K562 (cell line): Measurements from ENCODE around the gene WDR44. TPM values are rescaled to one million over a fixed set of nuclear protein-coding genes. Genes with fewer than 3 reads are reported as not detected.

Experiments
- ATAC-seq: fragments of 200-7000 bp; cut with Tn5 transposase; 3 replicates; pipeline ENCODE4 v1.9.1; 2020; ENCODE audit warnings: moderate library complexity
- BruUV-seq: library from RNA; stranded (reverse); fragments of 400-500 nt; replicated peaks from 2 replicates; lab custom pipeline; 2021; lab: Mats Ljungman, UMichigan
- CTCF ChIA-PET: fragments of 300-600 bp; formaldehyde crosslinking; extraction: SDS; loops from one replicate; lab custom pipeline; 2021; ENCODE audit warnings: low intra/inter-chr PET ratio; lab: Yijun Ruan, JAX
- POLR2A ChIA-PET: fragments of 300-600, 350-650 bp; sonication (Branson Sonifier 250); formaldehyde crosslinking; extraction: SDS; loops from one replicate; lab custom pipeline; 2021; ENCODE audit warnings: antibody characterized with exemption, inconsistent platforms; lab: Yijun Ruan, JAX
- DNase-seq, 4 experiments: peaks; one replicate each; pipeline versions ENCODE4 v3.0.0 to v3.0.0-alpha.2; 2011 to 2018; ENCODE audit warnings: low spot score in 3 of 4, mixed read lengths in 3 of 4; ENCODE audit errors: extremely low read depth in 1 of 4
- FAIRE-seq: peaks from 2 replicates; lab custom pipeline; 2011; peaks lifted over from hg19 to GRCh38; lab: Jason Lieb, UNC
- H2AFZ ChIP-seq: 2 replicates; pipeline ENCODE4 v1.6.0; 2011; ENCODE audit warnings: low read depth, low read length, control low read depth, inconsistent platforms
- H3K27ac ChIP-seq: fragments of 200-600 bp; 3 replicates; pipeline ENCODE4 v1.8.0; 2011; ENCODE audit warnings: low read depth, mild to moderate bottlenecking, control low read depth, inconsistent platforms, low read length, moderate library complexity, mixed read lengths; ENCODE audit errors: extremely low read depth
- H3K27me3 ChIP-seq, 2 experiments: fragments of 300-600 bp in 1 of 2; 2 replicates in 1 of 2; 3 replicates in 1 of 2; pipeline versions ENCODE4 v1.6.0 to v1.8.0; 2011; ENCODE audit warnings: inconsistent platforms in 2 of 2, low read length in 2 of 2, mild to moderate bottlenecking in 1 of 2, mixed read lengths in 1 of 2, moderate library complexity in 1 of 2; ENCODE audit not compliant: control insufficient read depth in 2 of 2, insufficient read depth in 2 of 2
- H3K36me3 ChIP-seq: fragments of 300-600 bp; 3 replicates; pipeline ENCODE4 v1.8.0; 2011; ENCODE audit warnings: mild to moderate bottlenecking, low read length, inconsistent platforms; ENCODE audit not compliant: control insufficient read depth, insufficient read depth
- H3K4me1 ChIP-seq, 2 experiments: fragments of 200-600 bp in 1 of 2; replicated peaks in 1 of 2; 2 replicates in 1 of 2; 3 replicates in 1 of 2; pipeline versions ENCODE4 v1.5.1 to v1.8.0; 2011; ENCODE audit warnings: inconsistent platforms in 2 of 2, low read length in 2 of 2, mild to moderate bottlenecking in 1 of 2, mixed read lengths in 1 of 2, moderate library complexity in 1 of 2; ENCODE audit not compliant: control insufficient read depth in 2 of 2, insufficient read depth in 2 of 2
- H3K4me2 ChIP-seq: 2 replicates; pipeline ENCODE4 v1.6.1; 2011; ENCODE audit warnings: low read length, control low read depth, inconsistent platforms, mixed read lengths; ENCODE audit not compliant: insufficient read depth
- H3K4me3 ChIP-seq: fragments of 200-600 bp; sonication (generic), shearing (Covaris generic); 2 replicates; pipeline ENCODE4 v1.5.1; 2016; ENCODE audit warnings: control low read depth, inconsistent platforms
- H3K79me2 ChIP-seq: fragments of 200-600 bp; 3 replicates; pipeline ENCODE4 v1.8.0; 2011; ENCODE audit warnings: low read length, inconsistent platforms; ENCODE audit not compliant: control insufficient read depth, insufficient read depth
- H3K9ac ChIP-seq, 2 experiments: 2 replicates each; pipeline versions ENCODE4 v1.6.0 to v1.6.1; 2011; ENCODE audit warnings: low read depth in 2 of 2, low read length in 2 of 2, control low read depth in 1 of 2, inconsistent platforms in 1 of 2, mild to moderate bottlenecking in 1 of 2, mixed read lengths in 1 of 2; ENCODE audit not compliant: insufficient read depth in 1 of 2
- H3K9me1 ChIP-seq: one replicate; pipeline ENCODE4 v1.6.0; 2011; ENCODE audit warnings: inconsistent platforms, mild to moderate bottlenecking, low read length, moderate library complexity; ENCODE audit not compliant: control insufficient read depth, insufficient read depth
- H3K9me3 ChIP-seq: replicated peaks from 2 replicates; pipeline ENCODE4 v1.5.1; 2011; ENCODE audit warnings: low read depth, low read length, inconsistent platforms; ENCODE audit not compliant: control insufficient read depth, insufficient read depth
- H4K20me1 ChIP-seq: replicated peaks from 2 replicates; pipeline ENCODE4 v1.6.1; 2011; ENCODE audit warnings: low read length, inconsistent platforms, mixed read lengths; ENCODE audit not compliant: control insufficient read depth, insufficient read depth
- BRD4 ChIP-seq: fragments of 200-600 bp; sonication (generic); IDR thresholded peaks from 2 replicates; pipeline ENCODE4 v1.6.1; 2017; ENCODE audit warnings: inconsistent platforms
- CUX1 ChIP-seq: fragments of 200-800 bp; sonication (Bioruptor generic); IDR thresholded peaks from 2 replicates; pipeline ENCODE4 v1.6.1; 2016; ENCODE audit warnings: missing genetic modification characterization, missing compliant biosample characterization
- SMARCE1 ChIP-seq: fragments of 450-650 bp; IDR thresholded peaks from 2 replicates; pipeline ENCODE4 v1.7.1; 2016; ENCODE audit warnings: mild to moderate bottlenecking
- STAT6 ChIP-seq: sonication (generic); formaldehyde crosslinking; IDR thresholded peaks from 2 replicates; pipeline ENCODE4 v1.8.1; 2023; ENCODE audit warnings: mild to moderate bottlenecking, missing genetic modification reagents
- TCF15 ChIP-seq: fragments of 250-450 bp; sonication (Bioruptor Pico); IDR thresholded peaks from 2 replicates; pipeline ENCODE4 v1.8.0; 2022; ENCODE audit warnings: moderate library complexity, mild to moderate bottlenecking, inconsistent platforms
- WHSC1 ChIP-seq: IDR thresholded peaks from one replicate; pipeline ENCODE4 v1.6.1; 2012; ENCODE audit warnings: low read length, control low read depth, inconsistent platforms
- ZBTB5 ChIP-seq: fragments of 450-650 bp; IDR thresholded peaks from 2 replicates; pipeline ENCODE4 v1.6.1; 2017; ENCODE audit warnings: antibody characterized with exemption
- ZC3H8 ChIP-seq: fragments of 450-650 bp; IDR thresholded peaks from 2 replicates; pipeline ENCODE4 v1.6.1; 2017
- ZNF3 ChIP-seq: fragments of 250-450 bp; sonication (Bioruptor Pico); IDR thresholded peaks from 2 replicates; pipeline ENCODE4 v1.5.0; 2021; ENCODE audit warnings: mild to moderate bottlenecking, moderate library complexity
- ZNF324 ChIP-seq: fragments of 250-450 bp; sonication (Bioruptor Pico); IDR thresholded peaks from 2 replicates; pipeline ENCODE4 v1.4.0; 2020; ENCODE audit warnings: mild to moderate bottlenecking
- ZNF778 ChIP-seq: fragments of 450-650 bp; formaldehyde crosslinking; IDR thresholded peaks from 2 replicates; pipeline ENCODE4 v1.4.0; 2020; ENCODE audit warnings: mild to moderate bottlenecking, moderate library complexity
- WGBS: fragments of 100-300 bp; shearing (Covaris generic); methylation state at CpG from one replicate; pipeline ENCODE4 v1.1.6; 2016; ENCODE audit warnings: low coverage, mixed read lengths; ENCODE audit not compliant: insufficient coverage; ENCODE audit errors: missing lambda C conversion rate; 5-methylcytosine and 5-hydroxymethylcytosine counted together
- in situ Hi-C: fragments of 300-500 bp; cut with MboI; formaldehyde crosslinking; loops from 4 replicates; pipeline ENCODE4 v1.15.0; 2018; ENCODE audit warnings: inconsistent platforms, mixed read lengths
- intact Hi-C: fragments of 100-400 bp; cut with micrococcal nuclease; formaldehyde crosslinking; loops from 2 replicates; pipeline ENCODE4 v1.14.2; 2022
- polyA plus RNA-seq, 8 experiments: library from polyadenylated mRNA; depleted of rRNA in 4 of 8; stranded (reverse) in 5 of 8; unstranded in 3 of 8; fragments of >200 nt; fragmentation: Nextera tagmentation in 2 of 8; fragmentation: Illumina TruSeq in 1 of 8; extraction: Ambion mirVana in 2 of 8; extraction: Trizol in 1 of 8; gene quantifications; 2 replicates each; pipeline versions ENCODE4 v1.2.1 to v1.2.3, GENCODE V29; 2011 to 2014; ENCODE audit warnings: inconsistent platforms in 1 of 8, missing spikeins in 1 of 8
- total RNA-seq, 7 experiments: library from RNA; depleted of rRNA in 6 of 7; stranded (reverse); fragments of >200 nt in 6 of 7; fragmentation: Illumina TruSeq in 2 of 7; extraction: Trizol in 2 of 7; gene quantifications; 2 replicates each; pipeline versions ENCODE4 v1.2.1 to v1.2.3, GENCODE V29; 2011 to 2021; ENCODE audit warnings: low replicate concordance in 1 of 7

WDR44 gene
- total and polyA plus RNA-seq, 9 of the 15 experiments (the other 6 are each of a cell fraction or from before 2014, with no cell fraction given) = 5.6 to 20.0 (median 14.6) TPM

GRCh38 chrX:118437283-118437682 lies 91.4 kb downstream of the WDR44 start (continued):
- TF ChIP-seq TCF15 (no peak), BRD4 (no peak), ZNF3 (CRISPR knock-in tag) (no peak), ZNF324 (CRISPR knock-in tag) (no peak), ZNF778 (CRISPR knock-in tag) (no peak)
- TF ChIP-seq, all 486 proteins: peak for 0

- no peak for DNase-seq
- Histone ChIP-seq H3K4me1 (no peaks in the 10 kb centered on the region), H3K36me3 (peaks cover 31% of the 10 kb centered on the region), H2AFZ (no peak overlapping the region), H3K79me2 (no peaks in the 10 kb centered on the region), H3K27ac (no peak overlapping the region), H3K9me1 (no peaks in the 10 kb centered on the region), H3K9ac (no peak overlapping the region), H3K4me2 (no peak overlapping the region), H4K20me1 (no peaks in the 10 kb centered on the region), H3K4me3 (no peak overlapping the region), H3K27me3 (no peaks in the 10 kb centered on the region), H3K9me3 (no peaks in the 10 kb centered on the region)
- CTCF ChIA-PET = no interaction called here
- FAIRE-seq = no peak
- intact Hi-C loops (no loop called here), in situ Hi-C loops (no loop called here)
- POLR2A ChIA-PET = no interaction called here
- BruUV-seq = no TSS peak
- ATAC-seq = no peak
- WGBS = 63% methylated on average over 3 of the region's 3 CpGs
- TF ChIP-seq ZBTB5 (no peak), CUX1 (CRISPR knock-in tag) (no peak), WHSC1 (no peak), SMARCE1 (no peak), ZC3H8 (no peak), STAT6 (no peak)
Measured at GRCh38 chrX:118448273-118448783, 102.4 kb downstream of the WDR44 start.
